Measurements from ENCODE around the gene TRAK1.

The TRAK1 gene

DNA sequence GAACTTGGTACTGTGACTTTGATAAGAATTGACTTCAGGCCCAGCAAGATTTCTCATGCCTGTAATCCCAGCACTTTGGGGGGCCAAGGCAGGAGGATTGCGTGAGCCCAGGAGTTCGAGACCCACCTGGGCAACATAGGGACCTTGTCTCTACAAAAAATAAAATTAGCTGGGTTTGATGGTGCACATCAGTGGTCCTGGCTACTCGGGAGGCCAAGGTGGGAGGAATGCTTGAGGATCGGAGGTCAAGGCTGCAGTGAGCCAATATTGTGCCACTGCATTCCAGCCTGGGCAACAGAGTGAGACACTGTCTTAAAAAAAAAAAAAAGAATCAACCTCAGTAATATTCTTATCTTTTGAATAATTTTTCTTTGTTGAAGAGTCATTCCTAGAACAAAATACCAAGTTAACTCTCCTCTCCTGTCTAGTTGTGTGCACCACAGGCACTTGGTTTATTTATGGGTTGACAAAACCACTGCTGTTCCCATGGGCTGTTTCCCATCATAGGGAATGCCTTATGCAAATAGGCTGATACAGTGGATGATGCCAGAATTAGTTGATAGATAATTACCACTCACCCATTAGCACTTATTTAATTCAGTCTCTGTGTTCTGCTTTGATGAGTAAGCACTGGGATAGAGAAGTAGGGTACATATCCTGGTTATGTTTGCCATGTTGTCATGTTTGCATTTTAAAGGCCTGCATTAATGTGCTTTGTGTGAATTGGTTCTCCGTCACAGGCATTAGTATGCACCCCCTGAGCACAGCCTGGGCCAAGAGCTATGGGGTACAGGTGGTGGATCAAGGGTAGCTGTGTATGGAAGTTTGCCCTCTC is 32.9 kb downstream of the TRAK1 start:
- no peak overlapping the region for H3K4me3 ChIP-seq
- no peak overlapping the region for H3K27ac ChIP-seq
- TF ChIP-seq, protein P1, sequence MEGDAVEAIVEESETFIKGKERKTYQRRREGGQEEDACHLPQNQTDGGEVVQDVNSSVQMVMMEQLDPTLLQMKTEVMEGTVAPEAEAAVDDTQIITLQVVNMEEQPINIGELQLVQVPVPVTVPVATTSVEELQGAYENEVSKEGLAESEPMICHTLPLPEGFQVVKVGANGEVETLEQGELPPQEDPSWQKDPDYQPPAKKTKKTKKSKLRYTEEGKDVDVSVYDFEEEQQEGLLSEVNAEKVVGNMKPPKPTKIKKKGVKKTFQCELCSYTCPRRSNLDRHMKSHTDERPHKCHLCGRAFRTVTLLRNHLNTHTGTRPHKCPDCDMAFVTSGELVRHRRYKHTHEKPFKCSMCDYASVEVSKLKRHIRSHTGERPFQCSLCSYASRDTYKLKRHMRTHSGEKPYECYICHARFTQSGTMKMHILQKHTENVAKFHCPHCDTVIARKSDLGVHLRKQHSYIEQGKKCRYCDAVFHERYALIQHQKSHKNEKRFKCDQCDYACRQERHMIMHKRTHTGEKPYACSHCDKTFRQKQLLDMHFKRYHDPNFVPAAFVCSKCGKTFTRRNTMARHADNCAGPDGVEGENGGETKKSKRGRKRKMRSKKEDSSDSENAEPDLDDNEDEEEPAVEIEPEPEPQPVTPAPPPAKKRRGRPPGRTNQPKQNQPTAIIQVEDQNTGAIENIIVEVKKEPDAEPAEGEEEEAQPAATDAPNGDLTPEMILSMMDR (IDR thresholded peaks at IDR 0.05), result no peak
- no peak for DNase-seq (ENCODE audit: low spot score)

DNA sequence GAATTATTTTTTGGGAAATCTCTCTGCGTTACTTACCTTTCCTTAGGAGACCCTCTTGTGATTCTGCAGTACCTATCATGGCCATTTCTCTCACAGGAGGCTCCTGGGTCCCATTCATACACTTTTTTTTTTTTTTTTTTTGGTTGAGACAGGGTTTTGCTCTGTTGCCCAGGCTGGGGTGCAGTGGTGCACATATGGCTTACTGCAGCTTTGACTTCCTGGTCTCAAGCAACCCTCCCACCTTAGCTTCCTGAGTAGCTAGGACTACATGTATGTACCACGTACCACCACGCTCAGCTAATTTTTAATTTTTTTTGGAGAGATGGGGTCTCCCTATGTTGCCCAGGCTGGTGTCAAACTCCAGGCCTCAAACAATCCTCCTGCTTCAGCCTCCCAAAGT is 36.1 kb downstream of the TRAK1 start:
- TF ChIP-seq, protein P1 (IDR thresholded peaks at IDR 0.05), result no peak
- DNase-seq (ENCODE audit: low spot score), result no peak
- H3K27ac ChIP-seq, result no peak overlapping the region
- H3K4me3 ChIP-seq, result no peak overlapping the region

DNA sequence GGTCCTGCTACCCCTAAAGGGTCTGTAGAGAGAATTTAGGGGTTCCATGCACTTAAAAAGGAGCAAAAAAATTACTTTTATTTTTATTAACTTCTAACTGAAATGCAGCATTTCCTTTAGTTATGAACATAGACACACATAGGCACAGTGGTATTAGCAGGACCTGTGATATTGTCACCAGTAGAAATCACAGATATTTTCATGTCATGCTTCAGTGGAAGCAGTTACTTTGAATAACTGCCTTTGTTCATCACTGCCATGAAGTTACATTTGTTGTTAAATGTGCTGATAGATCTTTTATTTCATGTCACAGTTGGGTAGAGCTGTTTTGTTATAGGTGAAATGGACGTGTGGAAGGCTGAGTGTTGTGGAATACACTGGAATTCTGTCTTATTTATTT is 37.4 kb downstream of the TRAK1 start:
- Histone ChIP-seq H3K27ac (no peak overlapping the region), H3K4me3 (no peak overlapping the region)
- DNase-seq (ENCODE audit: low spot score), result no peak
- TF ChIP-seq, protein P1 (IDR thresholded peaks at IDR 0.05), result no peak

DNA sequence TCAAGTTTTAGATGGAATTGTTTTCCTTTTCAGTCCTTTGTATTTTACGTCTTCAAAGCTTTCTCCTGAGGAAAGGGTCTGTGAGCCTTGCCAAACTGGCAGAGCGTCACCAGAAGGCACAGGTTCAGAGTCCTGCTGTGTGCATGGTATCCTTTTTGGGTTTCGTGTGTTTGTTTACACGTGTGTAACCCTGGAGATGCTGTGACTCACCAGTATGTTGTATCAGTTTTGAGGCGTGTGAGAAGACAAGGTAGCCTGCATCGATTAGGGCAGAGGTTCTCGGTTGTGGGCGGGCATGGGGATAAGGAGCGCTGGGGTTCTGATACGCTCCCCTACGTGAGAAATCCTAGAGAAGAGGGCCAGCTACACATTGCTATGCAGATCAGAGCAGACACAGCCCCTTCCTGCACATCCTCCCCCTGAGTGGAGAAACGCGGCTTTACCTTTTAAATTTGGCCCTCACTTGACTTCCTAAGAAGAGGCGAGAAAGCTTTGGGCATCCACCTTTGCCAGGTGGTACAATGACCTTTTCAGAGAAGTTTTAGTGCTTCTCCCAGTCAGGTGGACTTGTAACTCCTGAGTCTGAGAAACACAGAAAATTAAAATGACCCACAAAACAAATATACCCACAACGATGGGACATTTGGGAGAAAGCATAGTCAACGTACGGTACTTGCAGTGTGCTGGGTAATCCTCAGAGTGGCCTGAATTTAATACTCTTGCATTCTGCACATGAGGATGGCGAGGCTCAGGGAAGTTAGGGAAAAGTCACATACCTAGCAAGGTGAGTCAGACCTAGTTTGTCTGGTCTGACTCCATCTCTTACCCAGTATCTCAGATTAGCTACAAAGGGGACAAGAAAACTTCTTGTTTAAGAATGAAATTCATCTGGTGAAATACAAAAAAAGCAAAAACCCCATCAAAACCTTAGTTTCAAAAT is 38.1 kb downstream of the TRAK1 start:
- H3K4me3 ChIP-seq, result no peak overlapping the region
- no peak overlapping the region for H3K27ac ChIP-seq
- TF ChIP-seq, protein P1 (IDR thresholded peaks at IDR 0.05), result no peak
- DNase-seq (ENCODE audit: low spot score), result no peak

DNA sequence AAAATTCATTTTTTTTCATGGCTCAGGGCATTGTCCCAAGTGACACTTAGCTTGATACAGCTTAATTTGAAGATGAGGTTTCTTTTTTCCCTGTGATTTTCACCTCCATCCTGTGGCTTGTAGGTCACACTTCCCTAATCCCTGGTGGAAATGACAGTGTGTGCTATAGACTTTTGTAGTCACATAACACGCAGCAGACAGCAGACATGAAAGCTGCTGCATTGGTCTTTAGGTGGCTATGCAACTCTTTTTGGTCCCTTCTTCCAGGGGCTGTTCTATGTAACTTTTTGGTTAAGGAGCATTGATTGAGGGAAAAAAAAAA is 38.8 kb downstream of the TRAK1 start:
- DNase-seq (ENCODE audit: low spot score), result no peak
- H3K27ac ChIP-seq, result no peak overlapping the region
- no peak overlapping the region for H3K4me3 ChIP-seq
- TF ChIP-seq, protein P1 (IDR thresholded peaks at IDR 0.05), result no peak

DNA sequence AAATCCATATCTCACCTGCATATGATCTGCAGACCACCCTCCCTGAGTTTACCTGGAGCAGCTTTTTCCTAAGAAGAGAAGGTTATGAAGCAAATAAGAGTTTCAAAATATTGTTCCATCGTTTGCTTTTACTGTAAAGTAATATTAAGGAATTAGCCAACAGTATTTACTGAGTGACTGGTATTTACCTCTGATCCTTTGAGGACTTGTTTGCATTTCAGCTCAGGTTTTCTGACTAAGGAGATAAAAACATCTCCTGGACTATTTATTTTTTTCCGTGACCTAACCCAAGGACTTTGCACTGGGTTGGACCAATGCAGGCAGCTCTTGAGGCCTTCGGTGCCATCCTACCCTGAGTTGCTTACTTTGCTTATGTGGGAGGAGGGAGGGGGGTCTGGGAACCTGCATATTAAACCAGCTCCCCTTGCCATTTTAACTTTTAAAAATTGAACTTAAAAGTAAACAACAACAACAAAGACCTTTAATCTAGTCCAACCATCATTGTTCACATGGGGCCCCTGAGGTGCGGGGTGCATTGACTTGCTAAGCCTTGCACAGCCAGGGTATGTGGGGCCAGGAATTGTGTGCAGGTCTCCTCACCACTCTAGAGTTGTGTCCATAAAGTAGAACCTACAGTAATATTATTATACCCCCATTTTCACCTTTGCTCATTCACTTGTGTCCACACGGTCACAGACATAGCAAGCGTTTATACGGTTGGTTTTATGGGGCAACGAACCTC is 39.3 kb downstream of the TRAK1 start:
- Histone ChIP-seq H3K27ac (no peak overlapping the region), H3K4me3 (no peak overlapping the region)
- no peak for DNase-seq (ENCODE audit: low spot score)
- TF ChIP-seq, protein P1 (IDR thresholded peaks at IDR 0.05), result no peak

All from coronary artery (tissue), 2 donors.